Liver (tissue), 9 donors: ENCODE data around the gene KRTAP10-8. TPM values are rescaled to one million over a fixed set of nuclear protein-coding genes. Genes with fewer than 3 reads are reported as not detected.

Experiments used
- DNase-seq: peaks from one replicate; pipeline ENCODE4 v3.0.0-alpha.2; 2017; ENCODE audit warnings: low spot score
- H3K27ac ChIP-seq, 2 donors: one replicate each; pipeline ENCODE4 v1.7.0; 2013; ENCODE audit warnings: inconsistent platforms in 2 of 2, low read length in 2 of 2, control low read depth in 1 of 2, low read depth in 1 of 2, mild to moderate bottlenecking in 1 of 2
- H3K27me3 ChIP-seq, 4 donors: one replicate each; pipeline versions ENCODE4 v1.6.1 to v1.7.0; 2013; ENCODE audit warnings: low read length in 3 of 4, inconsistent platforms in 1 of 4, mild to moderate bottlenecking in 1 of 4, moderate library complexity in 1 of 4; ENCODE audit not compliant: control insufficient read depth in 4 of 4, insufficient read depth in 4 of 4
- H3K36me3 ChIP-seq, 4 donors: one replicate each; pipeline versions ENCODE4 v1.6.1 to v1.7.0; 2013; ENCODE audit warnings: low read length in 3 of 4, mild to moderate bottlenecking in 3 of 4, low read depth in 1 of 4, moderate library complexity in 1 of 4; ENCODE audit not compliant: control insufficient read depth in 4 of 4, insufficient read depth in 3 of 4
- H3K4me1 ChIP-seq, 4 donors: one replicate each; pipeline versions ENCODE4 v1.6.1 to v1.7.0; 2013; ENCODE audit warnings: low read length in 3 of 4, mild to moderate bottlenecking in 3 of 4, moderate library complexity in 1 of 4; ENCODE audit not compliant: control insufficient read depth in 4 of 4, insufficient read depth in 4 of 4
- H3K4me3 ChIP-seq, 3 donors: one replicate each; pipeline versions ENCODE4 v1.6.1 to v1.7.0; 2013; ENCODE audit warnings: low read length in 3 of 3, control low read depth in 1 of 3, low read depth in 1 of 3, mild to moderate bottlenecking in 1 of 3
- H3K9ac ChIP-seq, 2 donors: one replicate each; pipeline ENCODE4 v1.7.0; 2013; ENCODE audit warnings: low read length in 2 of 2, mild to moderate bottlenecking in 2 of 2, moderate library complexity in 2 of 2, control low read depth in 1 of 2, low read depth in 1 of 2
- H3K9me3 ChIP-seq, 4 donors: one replicate each; pipeline versions ENCODE4 v1.6.1 to v1.7.0; 2013; ENCODE audit warnings: low read length in 3 of 4; ENCODE audit not compliant: control insufficient read depth in 4 of 4
- EGR1 ChIP-seq, 2 donors: IDR thresholded peaks; 2 replicates each; pipeline ENCODE4 v1.6.1; 2016 to 2018; ENCODE audit warnings: antibody characterized with exemption in 2 of 2, low read depth in 2 of 2
- FOXA1 ChIP-seq: IDR thresholded peaks from 2 replicates; pipeline ENCODE4 v1.6.1; 2016; ENCODE audit warnings: antibody characterized with exemption
- FOXA2 ChIP-seq: IDR thresholded peaks from 2 replicates; pipeline ENCODE4 v1.6.1; 2016; ENCODE audit warnings: antibody characterized with exemption
- GABPA ChIP-seq, 2 donors: IDR thresholded peaks in 1 of 2; conservative IDR thresholded peaks in 1 of 2; 2 replicates each; pipeline ENCODE4 v1.6.1; 2016; ENCODE audit warnings: antibody characterized with exemption in 2 of 2, mild to moderate bottlenecking in 1 of 2, moderate library complexity in 1 of 2
- HNF4A ChIP-seq, 2 donors: conservative IDR thresholded peaks; 2 replicates each; pipeline ENCODE4 v1.6.1; 2016; ENCODE audit warnings: antibody characterized with exemption in 2 of 2, mild to moderate bottlenecking in 2 of 2
- HNF4G ChIP-seq: IDR thresholded peaks from 2 replicates; pipeline ENCODE4 v1.6.1; 2016; ENCODE audit warnings: antibody characterized with exemption
- JUND ChIP-seq, 2 donors: IDR thresholded peaks; 2 replicates each; pipeline ENCODE4 v1.6.1; 2016; ENCODE audit warnings: antibody characterized with exemption in 2 of 2
- MAX ChIP-seq: IDR thresholded peaks from 2 replicates; pipeline ENCODE4 v1.6.1; 2016; ENCODE audit warnings: antibody characterized with exemption
- NR2F2 ChIP-seq: IDR thresholded peaks from 2 replicates; pipeline ENCODE4 v1.6.1; 2016; ENCODE audit warnings: antibody characterized with exemption
- RAD21 ChIP-seq, 2 donors: IDR thresholded peaks; 2 replicates each; pipeline ENCODE4 v1.6.1; 2016; ENCODE audit warnings: antibody characterized with exemption in 2 of 2, mild to moderate bottlenecking in 2 of 2
- REST ChIP-seq: IDR thresholded peaks from 2 replicates; pipeline ENCODE4 v1.6.1; 2016; ENCODE audit warnings: antibody characterized with exemption, mild to moderate bottlenecking
- RXRA ChIP-seq, 2 donors: IDR thresholded peaks; 2 replicates each; pipeline ENCODE4 v1.6.1; 2017 to 2018; ENCODE audit warnings: antibody characterized with exemption in 2 of 2, mild to moderate bottlenecking in 1 of 2
- SP1 ChIP-seq: IDR thresholded peaks from 2 replicates; pipeline ENCODE4 v1.6.1; 2018; ENCODE audit warnings: antibody characterized with exemption, mild to moderate bottlenecking
- TAF1 ChIP-seq: conservative IDR thresholded peaks from 2 replicates; pipeline ENCODE4 v1.6.1; 2016; ENCODE audit warnings: antibody characterized with exemption, mild to moderate bottlenecking
- YY1 ChIP-seq: IDR thresholded peaks from 2 replicates; pipeline ENCODE4 v1.6.1; 2016; ENCODE audit warnings: antibody characterized with exemption, mild to moderate bottlenecking
- ZBTB33 ChIP-seq: IDR thresholded peaks from 2 replicates; pipeline ENCODE4 v1.6.1; 2016; ENCODE audit warnings: antibody characterized with exemption
- WGBS: extraction: QIAGEN DNeasy Blood & Tissue Kit; methylation state at CpG from one replicate; pipeline ENCODE4 v1.1.7; 2013; 5-methylcytosine and 5-hydroxymethylcytosine counted together
- polyA plus RNA-seq, 2 donors: library from polyadenylated mRNA; stranded (reverse) in 1 of 2; unstranded in 1 of 2; fragments of 200-250 nt in 1 of 2; fragments of >200 nt in 1 of 2; fragmentation: Nextera tagmentation in 1 of 2; extraction: Ambion mirVana in 1 of 2; gene quantifications; one replicate each; pipeline versions ENCODE4 v1.2.1 to v1.2.3, GENCODE V29; 2013 to 2015
- total RNA-seq, 2 donors: library from RNA; depleted of rRNA; stranded (reverse); fragments of >200 nt; gene quantifications; one replicate each; pipeline ENCODE4 v1.2.3, GENCODE V29; 2014
- TF ChIP-seq, protein P1 (sequence below): IDR thresholded peaks from 2 replicates; pipeline ENCODE4 v1.6.1; 2016; ENCODE audit warnings: antibody characterized with exemption
- TF ChIP-seq, protein P2 (sequence below): fragments of 150-350 bp; IDR thresholded peaks from 2 replicates; pipeline ENCODE4 v1.5.1; 2017; ENCODE audit warnings: improper control_type of control experiment, low read depth, low read length; ENCODE audit not compliant: missing input control
- donor health status: healthy.
- donor health status: healthy.
- donor health status: healthy.
- donor health status: healthy.
- donor health status: healthy.

KRTAP10-8 gene
- total and polyA plus RNA-seq, 4 donors, result not detected

DNA sequence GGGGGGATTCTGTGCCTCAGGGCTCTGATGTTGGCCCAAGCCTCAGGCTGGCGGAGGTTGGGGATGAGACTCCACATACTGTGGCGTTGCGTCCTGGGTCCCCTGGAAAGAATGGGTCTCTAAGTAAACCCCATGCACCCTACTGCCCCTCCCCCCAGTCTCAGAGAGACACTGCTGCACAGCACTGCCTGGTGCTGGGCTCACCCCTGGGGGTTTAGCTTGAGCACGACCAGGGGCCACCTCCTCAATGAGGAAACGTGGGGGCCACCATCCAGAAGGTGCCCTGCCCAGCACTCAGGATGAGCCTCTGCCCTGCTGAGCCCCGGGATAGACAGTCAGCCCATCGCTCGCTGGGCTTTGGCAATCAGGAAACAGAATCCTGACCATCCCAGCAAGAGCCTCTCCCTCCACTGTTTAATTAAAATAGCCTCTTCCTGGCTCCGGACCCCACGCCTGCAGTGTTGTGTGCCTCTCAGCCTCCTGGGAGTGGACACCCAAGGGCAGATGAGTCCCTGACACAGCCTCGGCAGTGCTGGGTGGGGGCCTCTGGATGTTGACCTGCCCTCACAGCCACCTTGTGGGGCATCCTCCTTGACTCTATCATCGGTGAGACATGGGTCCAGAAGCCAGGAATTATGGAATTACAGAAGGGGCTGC is 41.9 kb upstream of the KRTAP10-8 start:
- 85% methylated on average over 12 of the region's 12 CpGs for WGBS
- TF ChIP-seq JUND (IDR thresholded peaks at IDR 0.05) (no peak), MAX (no peak), RXRA (IDR thresholded peaks at IDR 0.05) (no peak), RAD21 (IDR thresholded peaks at IDR 0.05) (no peak), FOXA2 (no peak), HNF4G (no peak), HNF4A (conservative IDR thresholded peaks at IDR 0.05) (no peak), FOXA1 (no peak), GABPA (IDR thresholded peaks at IDR 0.05 in 1 of 2, conservative IDR thresholded peaks at IDR 0.05 in 1 of 2) (no peak), TAF1 (no peak)
- H3K27ac ChIP-seq, result no peak overlapping the region
- H3K4me1 ChIP-seq, result peaks cover 0 to 7% (median 3%) of the 10 kb centered on the region in 4 donors
- H3K27me3 ChIP-seq, result no peaks in the 10 kb centered on the region
- no peak overlapping the region for H3K4me3 ChIP-seq
- peak; percentile 19 for DNase-seq
- H3K36me3 ChIP-seq, result no peaks in the 10 kb centered on the region
- H3K9me3 ChIP-seq, result peaks cover 0 to 3% (median 1%) of the 10 kb centered on the region in 4 donors
- no peak overlapping the region for H3K9ac ChIP-seq

- Histone ChIP-seq H3K27ac (no peak overlapping the region), H3K9ac (no peak overlapping the region), H3K36me3 (no peaks in the 10 kb centered on the region), H3K4me1 (peaks cover 0 to 7% (median 3%) of the 10 kb centered on the region in 4 donors), H3K4me3 (no peak overlapping the region), H3K27me3 (no peaks in the 10 kb centered on the region), H3K9me3 (peaks cover 0 to 3% (median 1%) of the 10 kb centered on the region in 4 donors)
- WGBS, result 71% methylated on average over 4 of the region's 4 CpGs
- TF ChIP-seq GABPA (IDR thresholded peaks at IDR 0.05 in 1 of 2, conservative IDR thresholded peaks at IDR 0.05 in 1 of 2) (no peak), NR2F2 (no peak), FOXA1 (no peak), REST (no peak), HNF4A (conservative IDR thresholded peaks at IDR 0.05) (no peak), SP1 (no peak), YY1 (no peak), EGR1 (IDR thresholded peaks at IDR 0.05; ENCODE audit: low read depth in 2 of 2) (no peak), ZBTB33 (no peak), MAX (no peak), FOXA2 (no peak), RXRA (IDR thresholded peaks at IDR 0.05) (no peak), JUND (IDR thresholded peaks at IDR 0.05) (no peak), RAD21 (IDR thresholded peaks at IDR 0.05) (no peak), TAF1 (no peak), HNF4G (no peak)
- TF ChIP-seq, protein P1, sequence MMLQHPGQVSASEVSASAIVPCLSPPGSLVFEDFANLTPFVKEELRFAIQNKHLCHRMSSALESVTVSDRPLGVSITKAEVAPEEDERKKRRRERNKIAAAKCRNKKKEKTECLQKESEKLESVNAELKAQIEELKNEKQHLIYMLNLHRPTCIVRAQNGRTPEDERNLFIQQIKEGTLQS, result no peak
- TF ChIP-seq, protein P2, sequence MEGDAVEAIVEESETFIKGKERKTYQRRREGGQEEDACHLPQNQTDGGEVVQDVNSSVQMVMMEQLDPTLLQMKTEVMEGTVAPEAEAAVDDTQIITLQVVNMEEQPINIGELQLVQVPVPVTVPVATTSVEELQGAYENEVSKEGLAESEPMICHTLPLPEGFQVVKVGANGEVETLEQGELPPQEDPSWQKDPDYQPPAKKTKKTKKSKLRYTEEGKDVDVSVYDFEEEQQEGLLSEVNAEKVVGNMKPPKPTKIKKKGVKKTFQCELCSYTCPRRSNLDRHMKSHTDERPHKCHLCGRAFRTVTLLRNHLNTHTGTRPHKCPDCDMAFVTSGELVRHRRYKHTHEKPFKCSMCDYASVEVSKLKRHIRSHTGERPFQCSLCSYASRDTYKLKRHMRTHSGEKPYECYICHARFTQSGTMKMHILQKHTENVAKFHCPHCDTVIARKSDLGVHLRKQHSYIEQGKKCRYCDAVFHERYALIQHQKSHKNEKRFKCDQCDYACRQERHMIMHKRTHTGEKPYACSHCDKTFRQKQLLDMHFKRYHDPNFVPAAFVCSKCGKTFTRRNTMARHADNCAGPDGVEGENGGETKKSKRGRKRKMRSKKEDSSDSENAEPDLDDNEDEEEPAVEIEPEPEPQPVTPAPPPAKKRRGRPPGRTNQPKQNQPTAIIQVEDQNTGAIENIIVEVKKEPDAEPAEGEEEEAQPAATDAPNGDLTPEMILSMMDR, result no peak
- DNase-seq, result peak; percentile 27
Measured at GRCh38 chr21:44571296-44571695, 40.6 kb upstream of the KRTAP10-8 start.
